Activated B cell treated with CpG ODN at 0.5 μM for 24 hours (primary cell): ENCODE measurements around the gene RAD18. TPM values are rescaled to one million over a fixed set of nuclear protein-coding genes. Genes with fewer than 3 reads are reported as not detected.

ENCODE experiments used
- ATAC-seq: fragments of 200-7000 bp; cut with Tn5 transposase; one replicate; pipeline ENCODE4 v1.10.0; 2021; ENCODE audit warnings: low read depth, mild to moderate bottlenecking, moderate library complexity
- CTCF ChIA-PET: fragments of 350-600 bp; sonication (Branson Sonifier 250); formaldehyde crosslinking; loops from one replicate; lab custom pipeline; 2021; ENCODE audit warnings: antibody characterized with exemption; lab: Charles Lee
- POLR2A ChIA-PET: fragments of 350-600 bp; sonication (Branson Sonifier 250); formaldehyde crosslinking; loops from one replicate; lab custom pipeline; 2021; ENCODE audit warnings: antibody characterized with exemption; lab: Charles Lee
- DNase-seq: peaks from one replicate; pipeline ENCODE4 v3.0.0; 2022
- H3K27ac Mint-ChIP-seq: one replicate; pipeline ENCODE4 v1.8.0; 2020; ENCODE audit warnings: mixed read lengths
- H3K27me3 Mint-ChIP-seq: one replicate; pipeline ENCODE4 v1.8.0; 2021; ENCODE audit warnings: mixed read lengths
- H3K36me3 Mint-ChIP-seq: one replicate; pipeline ENCODE4 v1.8.0; 2021; ENCODE audit warnings: low read depth, mixed read lengths
- H3K4me1 Mint-ChIP-seq: one replicate; pipeline ENCODE4 v1.8.0; 2021; ENCODE audit warnings: mixed read lengths
- H3K4me3 Mint-ChIP-seq: one replicate; pipeline ENCODE4 v1.8.0; 2020; ENCODE audit warnings: mild to moderate bottlenecking, mixed read lengths
- H3K9me3 Mint-ChIP-seq: one replicate; pipeline ENCODE4 v1.8.0; 2020; ENCODE audit warnings: mixed read lengths
- CTCF ChIP-seq: fragments of 200-600 bp; IDR thresholded peaks from one replicate; pipeline ENCODE4 v1.8.0; 2022; ENCODE audit warnings: antibody characterized with exemption, mild to moderate bottlenecking
- intact Hi-C: fragments of 100-400 bp; cut with micrococcal nuclease; formaldehyde crosslinking; loops from one replicate; pipeline ENCODE4 v1.15.1; 2024
- total RNA-seq: library from RNA; stranded (reverse); gene quantifications from 2 replicates; pipeline ENCODE4 v1.2.3, GENCODE V29; 2022

The RAD18 gene
- total RNA-seq: 16.6 and 21.6 TPM in 2 replicates

GRCh38 chr3:8963137-8963853, at the start of gene RAD18:
Gene RAD18, minus strand, starts transcription at chr3:8963472. Its CDS starts 87 bp downstream, at chr3:8963385.
- no peak for TF ChIP-seq CTCF
- Mint-ChIP-seq H3K9me3 (no peaks in the 10 kb centered on the region), H3K36me3 (peaks cover 13% of the 10 kb centered on the region), H3K4me3 (peak within 1 kb of the TSS; percentile 95), H3K27me3 (peaks cover 5% of the 10 kb centered on the region), H3K27ac (peak within 1 kb of the TSS; percentile 89), H3K4me1 (peaks cover 31% of the 10 kb centered on the region)
- DNase-seq: peak; percentile 91
- intact Hi-C loops: loop anchor here (1.0 to 10.0 kb wide), 6 partner anchors 284 to 1359 kb away; partner anchors contain the start of genes SEC13, SETD5 and SRGAP3
- ChIA-PET POLR2A (no interaction called here), CTCF (no interaction called here)
- ATAC-seq: peak; percentile 96

- H3K4me1 Mint-ChIP-seq: no peaks in the 10 kb centered on the region
- H3K9me3 Mint-ChIP-seq: no peaks in the 10 kb centered on the region
- no peak overlapping the region for H3K4me3 Mint-ChIP-seq
- no peaks in the 10 kb centered on the region for H3K27me3 Mint-ChIP-seq
- CTCF ChIA-PET: no interaction called here
- POLR2A ChIA-PET: no interaction called here
- no peak overlapping the region for H3K27ac Mint-ChIP-seq
- no peak for DNase-seq
- ATAC-seq: no peak
- TF ChIP-seq CTCF: no peak
- H3K36me3 Mint-ChIP-seq: no peaks in the 10 kb centered on the region
- intact Hi-C loops: no loop called here
Observed at GRCh38 chr3:9012521-9012920, 49.2 kb upstream of the RAD18 start.

GRCh38 chr3:9009976-9010545, 46.8 kb upstream of the RAD18 start:
- DNase-seq: no peak
- Mint-ChIP-seq H3K27me3 (no peaks in the 10 kb centered on the region), H3K36me3 (no peaks in the 10 kb centered on the region), H3K9me3 (no peaks in the 10 kb centered on the region), H3K4me3 (no peak overlapping the region), H3K27ac (no peak overlapping the region), H3K4me1 (no peaks in the 10 kb centered on the region)
- POLR2A ChIA-PET: no interaction called here
- no peak for TF ChIP-seq CTCF
- intact Hi-C loops: no loop called here
- ATAC-seq: no peak
- CTCF ChIA-PET: no interaction called here

GRCh38 chr3:9008550-9009255, 45.4 kb upstream of the RAD18 start:
- Mint-ChIP-seq H3K36me3 (no peaks in the 10 kb centered on the region), H3K27me3 (no peaks in the 10 kb centered on the region), H3K27ac (no peak overlapping the region), H3K4me1 (no peaks in the 10 kb centered on the region), H3K4me3 (no peak overlapping the region), H3K9me3 (no peaks in the 10 kb centered on the region)
- ChIA-PET POLR2A (no interaction called here), CTCF (no interaction called here)
- TF ChIP-seq CTCF: no peak
- ATAC-seq: no peak
- DNase-seq: no peak
- intact Hi-C loops: no loop called here

GRCh38 chr3:9007928-9008327, 44.7 kb upstream of the RAD18 start:
- no peaks in the 10 kb centered on the region for H3K9me3 Mint-ChIP-seq
- TF ChIP-seq CTCF: no peak
- no peak overlapping the region for H3K27ac Mint-ChIP-seq
- H3K4me3 Mint-ChIP-seq: no peak overlapping the region
- no peaks in the 10 kb centered on the region for H3K27me3 Mint-ChIP-seq
- DNase-seq (no peak), ATAC-seq (no peak)
- H3K36me3 Mint-ChIP-seq: no peaks in the 10 kb centered on the region
- POLR2A ChIA-PET: no interaction called here
- H3K4me1 Mint-ChIP-seq: no peaks in the 10 kb centered on the region
- intact Hi-C loops: no loop called here
- CTCF ChIA-PET: no interaction called here
